Muscle of leg (tissue), 16 donors: ENCODE results near the gene FGF22. TPM values are rescaled to one million over a fixed set of nuclear protein-coding genes. Genes with fewer than 3 reads are reported as not detected.

Experiments used
- DNase-seq: peaks from one replicate; pipeline ENCODE4 v3.0.0; 2013
- H3K27ac ChIP-seq: one replicate; pipeline ENCODE4 v1.5.1; 2013; ENCODE audit warnings: mild to moderate bottlenecking, low read length, control low read depth
- H3K27me3 ChIP-seq: one replicate; pipeline ENCODE4 v1.6.1; 2013; ENCODE audit warnings: low read length; ENCODE audit not compliant: control insufficient read depth, insufficient read depth
- H3K36me3 ChIP-seq: one replicate; pipeline ENCODE4 v1.6.1; 2013; ENCODE audit warnings: low read length; ENCODE audit not compliant: control insufficient read depth, insufficient read depth
- H3K4me1 ChIP-seq: one replicate; pipeline ENCODE4 v1.6.1; 2013; ENCODE audit warnings: low read length; ENCODE audit not compliant: control insufficient read depth, insufficient read depth
- H3K4me3 ChIP-seq: one replicate; pipeline ENCODE4 v1.5.1; 2013; ENCODE audit warnings: low read length, control low read depth
- H3K9me3 ChIP-seq: replicated peaks from 2 replicates; pipeline ENCODE4 v1.6.1; 2013; ENCODE audit warnings: low read depth, low read length; ENCODE audit not compliant: control insufficient read depth
- WGBS: methylation state at CpG from one replicate; pipeline ENCODE4 v1.1.5; 2013; ENCODE audit warnings: missing lambda C conversion rate; ENCODE audit not compliant: insufficient coverage; 5-methylcytosine and 5-hydroxymethylcytosine counted together
- long read RNA-seq, 11 donors: transcript quantifications; one replicate each; lab custom pipeline, GENCODE V29; 2026
- polyA plus RNA-seq, 8 donors: library from polyadenylated mRNA; unstranded; fragments of 120-200 nt; gene quantifications; one replicate each; pipeline versions ENCODE4 v1.2.1 to v1.2.3, GENCODE V29; 2013; ENCODE audit warnings: inconsistent platforms in 1 of 8, low replicate concordance in 1 of 8; ENCODE audit not compliant: insufficient read length in 8 of 8, insufficient read depth in 1 of 8
- total RNA-seq: library from RNA; stranded (reverse); fragments of 120-200 nt; gene quantifications from one replicate; pipeline ENCODE4 v1.2.4, GENCODE V29; 2013

The FGF22 gene
- total RNA-seq: 0.04 TPM
- polyA plus RNA-seq: under 1 TPM; 0.07 to 0.38 (median 0.15) TPM
- long read RNA-seq, donor 1: 0 reads
- long read RNA-seq, donor 2: 0 reads
- long read RNA-seq, donor 3: 0 reads
- long read RNA-seq, donor 4: 0 reads
- long read RNA-seq, donor 5: 0 reads
- long read RNA-seq, donor 6: 0 reads
- long read RNA-seq, donor 7: 0 reads
- long read RNA-seq, donor 8, partial matches to known transcripts: 0 of 1 reads
- long read RNA-seq, donor 8, other reads (novel, unspliced or antisense): 0 of 1 reads
- long read RNA-seq, donor 9: 0 reads
- long read RNA-seq, donor 10: 0 reads
- long read RNA-seq, donor 11: 0 reads

DNA sequence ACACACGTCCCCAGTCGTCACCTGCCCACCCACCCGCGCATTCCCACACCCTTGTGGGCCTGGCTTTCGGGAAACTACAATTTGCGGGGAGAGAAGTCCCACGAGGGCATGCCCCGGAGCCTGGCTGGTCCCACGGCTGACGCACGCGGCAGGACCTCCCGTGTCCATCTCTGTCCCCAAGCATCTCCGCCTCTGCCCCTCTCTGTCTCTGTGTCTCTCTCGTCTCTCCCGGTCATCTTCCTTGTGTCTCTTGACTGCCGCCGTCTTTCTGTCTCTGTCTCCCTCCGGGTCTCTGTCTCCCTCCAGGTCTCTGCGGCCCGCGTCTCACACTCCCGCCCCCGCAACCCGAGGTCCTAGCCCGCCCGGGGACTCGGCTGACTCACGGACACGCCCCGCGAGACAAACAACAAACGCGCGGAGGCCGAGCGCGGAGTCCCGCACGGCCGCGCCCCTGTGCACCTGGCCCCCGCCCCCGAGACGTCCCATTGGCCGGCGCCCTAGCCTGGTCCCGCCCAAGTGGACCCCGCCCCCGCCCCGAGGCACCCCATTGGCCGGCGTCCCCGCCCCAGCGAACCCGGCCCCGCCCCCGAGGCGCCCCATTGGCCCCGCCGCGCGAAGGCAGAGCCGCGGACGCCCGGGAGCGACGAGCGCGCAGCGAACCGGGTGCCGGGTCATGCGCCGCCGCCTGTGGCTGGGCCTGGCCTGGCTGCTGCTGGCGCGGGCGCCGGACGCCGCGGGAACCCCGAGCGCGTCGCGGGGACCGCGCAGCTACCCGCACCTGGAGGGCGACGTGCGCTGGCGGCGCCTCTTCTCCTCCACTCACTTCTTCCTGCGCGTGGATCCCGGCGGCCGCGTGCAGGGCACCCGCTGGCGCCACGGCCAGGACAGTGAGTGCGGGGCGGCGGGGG, at the start of gene FGF22:
Gene FGF22, plus strand, starts transcription at position 627 of the 908 bp plus-strand sequence. Its CDS starts 47 bp downstream, at position 674.
- peak; percentile 91 for DNase-seq
- WGBS: 5% methylated on average over 100 of the region's 109 CpGs
- H3K27me3 ChIP-seq: peaks cover 18% of the 10 kb centered on the region
- H3K36me3 ChIP-seq: peaks cover 1% of the 10 kb centered on the region
- H3K4me3 ChIP-seq: peak within 1 kb of the TSS; percentile 34
- H3K9me3 ChIP-seq: no peaks in the 10 kb centered on the region
- peaks cover 9% of the 10 kb centered on the region for H3K4me1 ChIP-seq
- no peak within 1 kb of the TSS for H3K27ac ChIP-seq

DNA sequence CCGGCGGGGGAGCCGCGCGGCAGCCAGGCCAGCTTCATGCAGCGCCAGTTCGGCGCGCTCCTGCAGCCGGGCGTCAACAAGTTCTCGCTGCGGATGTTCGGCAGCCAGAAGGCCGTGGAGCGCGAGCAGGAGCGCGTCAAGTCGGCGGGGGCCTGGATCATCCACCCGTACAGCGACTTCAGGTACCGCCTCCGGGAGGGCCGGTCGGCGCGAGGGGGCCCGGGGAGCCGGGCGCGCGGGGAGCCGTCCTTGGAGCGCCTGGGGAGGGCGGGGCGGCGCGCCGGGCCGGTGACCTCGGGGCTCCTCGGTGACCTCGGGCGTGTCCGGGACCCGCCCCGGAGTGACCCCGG, 49.3 kb upstream of the FGF22 start:
- DNase-seq: no peak
- 1% methylated on average over 49 of the region's 50 CpGs for WGBS
- Histone ChIP-seq H3K27me3 (peaks cover 81% of the 10 kb centered on the region), H3K27ac (no peak overlapping the region), H3K36me3 (no peaks in the 10 kb centered on the region), H3K4me3 (no peak overlapping the region), H3K9me3 (no peaks in the 10 kb centered on the region), H3K4me1 (peaks cover 15% of the 10 kb centered on the region)

DNA sequence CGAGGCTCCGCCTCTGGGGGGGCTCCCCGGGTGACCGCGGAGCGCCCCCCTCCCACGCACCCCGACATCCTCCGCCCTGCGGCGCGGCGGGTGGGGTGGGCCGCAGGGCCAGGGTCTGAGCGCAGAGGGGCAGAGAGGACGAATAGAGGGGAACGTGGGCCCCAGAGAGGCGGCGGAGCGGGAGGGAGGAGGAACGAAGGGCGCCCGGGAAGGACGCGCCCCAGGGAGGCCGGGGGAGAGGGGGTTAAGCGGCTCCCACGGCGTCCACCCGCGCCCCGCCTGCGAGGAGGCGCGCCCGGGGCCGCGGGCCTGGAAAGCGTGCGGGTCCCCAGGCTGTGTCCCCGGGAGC, 49.0 kb upstream of the FGF22 start:
- peaks cover 15% of the 10 kb centered on the region for H3K4me1 ChIP-seq
- DNase-seq: no peak
- no peak overlapping the region for H3K4me3 ChIP-seq
- no peaks in the 10 kb centered on the region for H3K36me3 ChIP-seq
- H3K27me3 ChIP-seq: peaks cover 84% of the 10 kb centered on the region
- H3K27ac ChIP-seq: no peak overlapping the region
- 7% methylated on average over 23 of the region's 41 CpGs for WGBS
- H3K9me3 ChIP-seq: no peaks in the 10 kb centered on the region

DNA sequence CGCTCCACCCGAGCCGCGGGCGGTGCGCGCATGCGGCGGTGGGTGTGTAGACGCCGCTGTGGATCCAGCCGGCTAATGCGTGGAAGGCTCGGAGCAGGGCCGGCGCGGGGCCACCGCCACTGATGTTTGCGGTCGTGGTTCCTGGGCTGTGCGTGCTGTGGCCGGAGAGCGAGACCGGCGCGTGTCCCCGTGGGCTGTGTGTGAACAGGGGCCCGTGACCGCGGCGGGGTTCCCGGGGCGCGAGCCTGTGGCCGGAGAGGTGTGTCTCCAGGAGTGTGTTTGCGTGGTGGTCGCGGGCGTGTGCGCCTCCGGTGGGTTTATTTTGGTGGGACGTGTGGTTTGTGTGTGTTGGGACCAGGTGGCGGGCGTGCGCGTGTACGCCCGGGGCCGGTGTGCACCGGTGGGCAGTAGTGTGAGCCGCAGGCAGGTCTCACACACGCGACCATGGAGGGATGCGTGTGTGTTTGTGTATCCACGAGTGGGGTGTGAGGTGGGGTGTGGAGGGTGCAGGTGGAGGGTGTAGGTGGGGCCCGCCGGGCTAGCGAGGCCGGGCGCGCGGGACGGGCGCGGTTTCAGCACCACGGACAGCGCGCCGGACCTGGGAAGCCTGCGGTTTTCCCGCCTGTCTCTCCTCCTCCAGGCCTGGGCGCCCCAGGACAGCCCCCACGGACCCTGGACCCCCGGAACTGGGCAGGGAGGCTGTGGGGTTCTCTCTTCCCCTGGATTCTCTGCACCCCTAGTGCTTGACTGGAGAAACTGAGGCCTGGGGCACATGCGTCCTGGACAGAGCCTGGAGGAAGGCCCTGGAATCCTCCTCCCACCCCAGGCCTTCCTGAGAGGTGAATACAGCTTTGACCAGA, 48.4 kb upstream of the FGF22 start:
- Histone ChIP-seq H3K9me3 (no peaks in the 10 kb centered on the region), H3K27me3 (peaks cover 86% of the 10 kb centered on the region), H3K27ac (no peak overlapping the region), H3K4me3 (no peak overlapping the region), H3K4me1 (peaks cover 15% of the 10 kb centered on the region), H3K36me3 (no peaks in the 10 kb centered on the region)
- peak; percentile 47 for DNase-seq
- WGBS: 27% methylated on average over 71 of the region's 75 CpGs

DNA sequence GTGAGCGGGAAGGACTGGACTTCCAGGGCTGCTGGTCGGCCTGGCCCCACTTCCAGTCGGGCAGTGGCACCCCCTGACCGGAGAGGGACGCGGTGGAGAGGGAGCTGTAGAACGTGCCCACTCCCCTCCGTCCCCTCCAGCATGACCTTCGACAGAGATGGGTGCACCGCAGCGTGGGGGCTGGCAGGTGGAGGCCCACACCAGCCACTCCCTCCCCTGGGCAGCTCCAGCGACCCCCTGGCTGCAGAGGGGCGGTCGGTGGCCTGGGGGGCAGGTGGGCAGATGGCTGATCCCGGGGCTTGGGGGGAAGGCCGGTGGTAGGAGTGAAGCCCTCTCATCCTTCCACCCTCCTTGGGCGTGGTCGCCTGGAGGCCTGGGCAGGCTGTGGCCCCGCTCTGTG, 47.6 kb upstream of the FGF22 start:
- Histone ChIP-seq H3K4me3 (no peak overlapping the region), H3K27me3 (peaks cover 86% of the 10 kb centered on the region), H3K9me3 (no peaks in the 10 kb centered on the region), H3K27ac (no peak overlapping the region), H3K4me1 (peaks cover 15% of the 10 kb centered on the region), H3K36me3 (no peaks in the 10 kb centered on the region)
- no peak for DNase-seq
- 66% methylated on average over 9 of the region's 19 CpGs for WGBS

DNA sequence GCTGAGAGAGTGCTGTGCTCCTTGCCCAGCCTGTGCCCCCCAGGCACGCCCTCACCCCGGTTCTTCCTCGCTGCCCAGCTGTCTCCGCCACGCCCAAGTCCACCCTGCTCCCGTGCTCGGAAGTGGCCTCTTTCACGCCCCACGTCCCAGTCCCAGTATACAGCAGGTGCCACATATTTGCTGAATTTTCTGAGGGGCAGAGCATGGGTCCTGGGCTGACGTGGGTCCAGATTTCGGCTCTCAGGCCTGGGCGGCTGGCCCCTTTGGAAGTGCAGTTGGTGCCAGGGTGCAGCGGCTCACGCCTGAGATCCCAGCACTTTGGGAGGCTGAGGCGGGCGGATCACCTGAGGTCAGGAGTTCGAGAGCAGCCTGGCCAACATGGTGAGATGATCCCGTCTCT, 46.6 kb upstream of the FGF22 start:
- Histone ChIP-seq H3K4me1 (peaks cover 12% of the 10 kb centered on the region), H3K4me3 (no peak overlapping the region), H3K27ac (no peak overlapping the region), H3K9me3 (no peaks in the 10 kb centered on the region), H3K36me3 (no peaks in the 10 kb centered on the region), H3K27me3 (peaks cover 84% of the 10 kb centered on the region)
- DNase-seq: no peak
- 80% methylated on average over 15 of the region's 18 CpGs for WGBS

DNA sequence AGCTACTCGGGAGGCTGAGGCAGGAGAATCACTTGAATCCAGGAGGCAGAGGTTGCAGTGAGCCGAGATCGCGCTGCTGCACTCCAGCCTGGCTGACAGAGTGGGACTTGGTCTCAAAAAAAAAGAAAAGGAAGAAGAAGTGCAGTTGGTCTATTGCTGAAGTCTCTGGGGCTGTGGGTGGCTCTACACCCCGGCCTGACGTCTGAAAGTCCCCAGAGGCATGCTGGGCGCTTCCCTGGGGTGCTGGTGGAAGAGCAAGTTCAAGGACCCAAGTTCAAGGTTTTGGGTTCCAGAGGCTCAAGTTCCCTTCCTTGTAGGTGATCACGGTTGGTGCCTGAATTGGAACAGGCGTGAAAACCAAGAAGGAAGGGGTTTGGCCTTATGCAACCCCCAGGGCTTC, 46.2 kb upstream of the FGF22 start:
- peaks cover 79% of the 10 kb centered on the region for H3K27me3 ChIP-seq
- H3K27ac ChIP-seq: no peak overlapping the region
- WGBS: 68% methylated on average over 6 of the region's 9 CpGs
- peaks cover 8% of the 10 kb centered on the region for H3K4me1 ChIP-seq
- no peak overlapping the region for H3K4me3 ChIP-seq
- DNase-seq: no peak
- no peaks in the 10 kb centered on the region for H3K9me3 ChIP-seq
- no peaks in the 10 kb centered on the region for H3K36me3 ChIP-seq

DNA sequence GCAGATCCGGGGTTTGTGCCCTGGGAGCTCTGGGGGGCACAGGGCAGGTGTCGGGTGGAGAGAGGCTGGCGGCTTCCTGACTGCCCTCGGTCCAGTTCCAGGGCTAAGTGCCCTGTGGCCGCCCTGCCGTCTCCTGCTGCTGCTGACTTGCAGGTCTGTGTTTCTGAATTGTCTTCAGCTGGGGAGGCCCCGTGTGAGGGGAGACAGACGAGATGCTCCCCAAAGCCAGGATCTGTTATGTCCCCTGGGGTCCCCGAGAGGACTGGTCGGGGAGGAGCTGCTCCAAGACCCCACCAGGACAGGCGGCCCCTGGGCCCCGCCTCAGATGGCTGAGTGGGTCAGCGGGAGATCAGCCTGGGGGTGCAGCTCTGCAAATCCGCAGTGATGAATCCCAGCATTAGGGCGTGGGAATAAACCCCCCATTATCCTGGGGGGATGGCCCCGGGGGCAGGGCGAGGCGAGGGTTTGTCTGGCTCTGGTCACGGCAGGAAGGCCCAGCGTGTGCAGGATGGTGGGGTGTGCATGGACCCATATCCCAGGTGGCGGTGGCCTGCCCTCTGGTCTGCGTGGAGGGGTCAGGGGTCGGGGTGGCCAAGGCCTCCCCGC, 45.3 kb upstream of the FGF22 start:
- Histone ChIP-seq H3K9me3 (no peaks in the 10 kb centered on the region), H3K4me3 (no peak overlapping the region), H3K4me1 (peaks cover under 1% of the 10 kb centered on the region), H3K27ac (no peak overlapping the region), H3K27me3 (peaks cover 75% of the 10 kb centered on the region), H3K36me3 (no peaks in the 10 kb centered on the region)
- DNase-seq: no peak
- 56% methylated on average over 16 of the region's 24 CpGs for WGBS

DNA sequence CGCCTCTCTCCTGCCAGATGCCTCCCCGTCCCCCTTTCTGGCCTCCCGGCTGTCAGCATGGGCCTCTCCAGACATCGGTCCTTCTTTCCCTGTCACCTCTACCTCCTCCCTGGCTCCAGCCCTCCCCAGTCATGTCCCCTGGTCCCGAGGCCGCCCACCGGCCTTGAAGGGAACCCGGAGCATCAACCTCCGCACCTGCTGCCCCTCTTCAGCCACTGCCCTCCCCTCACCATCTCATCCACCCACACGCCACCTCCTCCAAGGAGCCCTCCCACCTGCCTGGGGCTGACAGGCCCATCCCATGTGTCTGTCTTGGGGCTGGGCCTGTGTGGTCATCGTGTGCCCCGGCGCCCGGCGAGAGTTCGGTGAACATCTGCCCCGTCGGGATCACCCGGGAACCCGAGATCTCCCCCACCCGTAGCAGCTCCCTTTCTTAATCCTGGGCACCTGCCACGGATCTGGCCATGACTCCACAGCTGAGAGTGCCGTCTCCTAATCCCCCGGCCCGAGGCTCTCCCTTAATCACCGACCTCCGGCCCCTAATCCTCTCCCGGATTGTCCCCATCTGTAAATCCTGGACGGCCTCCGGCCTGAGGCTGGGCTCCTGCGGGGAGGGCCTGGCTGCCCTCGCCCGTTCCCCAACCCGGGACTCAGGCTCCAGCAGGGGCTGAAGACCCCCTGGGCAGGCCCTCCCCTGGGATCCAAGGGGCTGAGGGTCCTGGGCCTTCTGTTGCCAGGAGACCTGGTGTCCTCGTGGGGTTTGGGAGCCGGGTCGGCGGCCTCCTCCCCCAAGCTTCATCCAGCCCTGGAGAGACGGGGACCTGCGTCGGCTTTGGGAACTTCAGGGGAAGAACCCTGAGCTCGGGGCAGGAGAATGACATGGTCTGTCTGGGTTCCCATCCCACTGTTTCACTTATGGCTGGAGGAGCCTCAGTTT, 44.1 kb upstream of the FGF22 start:
- no peaks in the 10 kb centered on the region for H3K36me3 ChIP-seq
- DNase-seq: no peak
- H3K27ac ChIP-seq: no peak overlapping the region
- H3K4me3 ChIP-seq: no peak overlapping the region
- peaks cover 72% of the 10 kb centered on the region for H3K27me3 ChIP-seq
- no peaks in the 10 kb centered on the region for H3K4me1 ChIP-seq
- 47% methylated on average over 30 of the region's 42 CpGs for WGBS
- no peaks in the 10 kb centered on the region for H3K9me3 ChIP-seq
